IPS-15b (cell line): ENCODE measurements around the gene KSR2.
"Not testable (repeated sequence)": the region's sequence is repeated elsewhere in the genome, so short reads cannot be mapped to it uniquely, and the experiment has no call there.

Experiments
- H3K27me3 ChIP-seq: one replicate; pipeline ENCODE4 v1.6.1; 2013; ENCODE audit warnings: low read length; ENCODE audit not compliant: control insufficient read depth, insufficient read depth
- H3K36me3 ChIP-seq: one replicate; pipeline ENCODE4 v1.6.1; 2013; ENCODE audit warnings: low read length; ENCODE audit not compliant: control insufficient read depth, insufficient read depth
- H3K4me1 ChIP-seq: one replicate; pipeline ENCODE4 v1.6.1; 2013; ENCODE audit warnings: mild to moderate bottlenecking, low read length; ENCODE audit not compliant: control insufficient read depth, insufficient read depth
- H3K4me3 ChIP-seq: one replicate; pipeline ENCODE4 v1.5.1; 2013; ENCODE audit warnings: low read depth, low read length
- H3K9ac ChIP-seq: one replicate; pipeline ENCODE4 v1.6.1; 2013; ENCODE audit warnings: low read depth, mild to moderate bottlenecking, low read length
- H3K9me3 ChIP-seq: one replicate; pipeline ENCODE4 v1.6.1; 2013; ENCODE audit warnings: mild to moderate bottlenecking, low read length; ENCODE audit not compliant: control insufficient read depth, insufficient read depth

Gene KSR2

DNA sequence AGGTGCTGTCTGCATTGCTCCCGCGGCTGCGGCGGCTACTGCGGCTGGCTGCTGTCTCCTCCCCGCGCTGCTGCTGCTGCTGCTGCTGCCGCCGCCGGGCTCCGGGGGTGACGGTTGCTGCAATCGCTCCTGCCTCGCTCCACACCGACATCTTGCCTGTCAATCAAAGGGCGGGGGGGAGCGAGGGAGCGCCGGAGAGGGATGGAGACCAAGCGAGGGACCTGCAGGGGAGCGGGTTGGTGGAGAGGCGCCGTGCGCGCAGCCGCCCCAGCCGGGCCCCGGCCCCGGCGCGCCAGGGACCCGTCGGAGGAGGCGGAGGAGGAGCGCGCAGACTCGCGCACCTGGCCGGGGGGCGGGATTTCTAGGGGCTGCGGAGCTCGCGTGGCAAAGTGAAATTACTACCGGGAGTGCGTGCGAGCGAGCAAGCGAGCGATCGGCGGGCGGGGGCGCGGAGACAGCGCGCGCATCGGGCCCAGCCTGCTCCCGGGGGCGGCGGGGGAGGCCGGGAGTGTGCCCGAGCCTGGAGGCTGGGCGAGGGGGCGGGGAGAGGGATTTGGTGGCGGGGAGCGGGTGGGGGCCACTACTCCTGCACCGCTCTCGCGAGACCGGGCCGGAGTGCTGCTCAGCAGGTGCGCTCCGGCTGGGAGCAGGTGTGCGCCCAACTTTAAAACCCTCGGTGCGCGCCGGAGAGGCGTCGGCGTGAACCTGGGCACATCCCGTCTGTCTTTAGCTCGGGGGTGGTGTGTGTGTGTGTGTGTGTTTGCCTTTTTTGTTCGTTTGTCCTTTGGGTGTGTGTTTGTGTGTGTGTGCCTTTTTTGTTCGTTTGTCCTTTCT, at the start of gene KSR2:
Gene KSR2 (minus strand): TSS at position 165 of the 834 bp plus-strand sequence. CDS start 735 bp downstream, outside the sequence.
- H3K27me3 ChIP-seq: peaks cover 11% of the 10 kb centered on the region
- H3K4me3 ChIP-seq: peak within 1 kb of the TSS; percentile 76
- peaks cover 2% of the 10 kb centered on the region for H3K4me1 ChIP-seq
- H3K36me3 ChIP-seq: no peaks in the 10 kb centered on the region
- H3K9ac ChIP-seq: peak within 1 kb of the TSS; percentile 77
- H3K9me3 ChIP-seq: no peaks in the 10 kb centered on the region

DNA sequence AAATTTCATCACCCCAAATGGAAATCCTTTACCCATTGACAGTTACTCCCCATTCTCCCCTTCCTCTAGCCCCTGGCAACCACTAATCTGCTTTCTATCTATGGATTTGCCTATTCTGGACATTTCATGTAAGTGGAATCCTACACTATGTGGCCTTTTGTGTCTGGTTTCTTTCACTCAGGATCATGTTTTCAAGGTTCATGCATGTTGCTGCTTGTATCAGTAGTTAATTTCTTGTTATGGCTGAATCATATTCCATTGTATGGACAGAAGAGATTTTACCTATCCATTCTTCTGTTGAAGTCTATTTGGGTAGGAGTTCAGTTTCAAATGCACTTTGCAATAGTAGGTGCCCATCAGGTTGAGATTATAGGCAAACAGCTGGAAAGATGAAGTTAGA, 49.1 kb upstream of the KSR2 start:
- H3K9ac ChIP-seq: no peak overlapping the region
- H3K27me3 ChIP-seq: no peaks in the 10 kb centered on the region
- peaks cover 5% of the 10 kb centered on the region for H3K4me1 ChIP-seq
- peaks cover 38% of the 10 kb centered on the region for H3K36me3 ChIP-seq
- no peaks in the 10 kb centered on the region for H3K9me3 ChIP-seq
- no peak overlapping the region for H3K4me3 ChIP-seq

DNA sequence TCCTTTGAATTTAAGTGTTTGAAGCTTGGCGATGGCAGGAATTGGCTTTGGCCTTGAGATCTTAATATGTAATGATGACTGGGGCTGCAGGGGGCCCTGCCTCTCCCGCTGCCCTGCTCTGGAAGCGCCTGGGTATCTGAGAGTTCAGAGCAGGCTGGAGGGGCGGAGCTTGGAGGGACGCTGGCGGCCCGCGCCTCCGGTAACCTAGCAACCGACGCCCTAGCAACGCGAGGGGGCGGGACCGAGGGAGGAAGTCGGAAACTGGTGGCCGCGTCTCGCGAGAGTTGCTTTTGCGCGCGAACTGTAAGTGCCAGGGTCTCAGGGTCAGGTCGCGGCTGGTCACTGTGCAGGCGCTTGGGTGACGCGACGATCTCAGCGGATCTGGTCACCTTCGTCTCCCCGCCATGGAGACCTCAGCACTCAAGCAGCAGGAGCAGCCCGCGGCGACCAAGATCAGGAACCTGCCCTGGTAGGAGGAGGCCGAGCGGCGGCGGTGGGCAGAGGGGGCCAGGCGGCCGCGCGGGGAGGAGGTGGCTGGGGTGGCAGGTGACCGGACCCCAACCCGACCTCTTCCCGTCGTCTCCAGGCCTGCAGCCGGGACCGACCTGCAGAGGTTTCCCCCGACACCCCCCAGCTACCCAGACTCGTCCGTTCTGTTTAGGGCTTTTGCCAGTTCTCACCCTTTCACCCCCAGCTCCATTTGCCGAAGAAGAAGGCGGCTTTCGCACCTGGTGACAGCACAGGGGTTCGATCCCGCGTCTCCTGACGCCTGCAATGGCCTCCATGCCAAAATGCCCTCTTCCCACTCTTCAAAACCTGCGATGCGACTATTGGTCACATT, 47.9 kb upstream of the KSR2 start, which contains the start of gene RFC5:
Gene RFC5 (plus strand): TSS at position 280 of the 841 bp plus-strand sequence. CDS start 125 bp downstream, at position 405.
- Histone ChIP-seq H3K9me3 (no peaks in the 10 kb centered on the region), H3K27me3 (no peaks in the 10 kb centered on the region), H3K4me3 (peak within 1 kb of the TSS; percentile 77), H3K9ac (peak within 1 kb of the TSS; percentile 87), H3K36me3 (peaks cover 29% of the 10 kb centered on the region), H3K4me1 (peaks cover 5% of the 10 kb centered on the region)

DNA sequence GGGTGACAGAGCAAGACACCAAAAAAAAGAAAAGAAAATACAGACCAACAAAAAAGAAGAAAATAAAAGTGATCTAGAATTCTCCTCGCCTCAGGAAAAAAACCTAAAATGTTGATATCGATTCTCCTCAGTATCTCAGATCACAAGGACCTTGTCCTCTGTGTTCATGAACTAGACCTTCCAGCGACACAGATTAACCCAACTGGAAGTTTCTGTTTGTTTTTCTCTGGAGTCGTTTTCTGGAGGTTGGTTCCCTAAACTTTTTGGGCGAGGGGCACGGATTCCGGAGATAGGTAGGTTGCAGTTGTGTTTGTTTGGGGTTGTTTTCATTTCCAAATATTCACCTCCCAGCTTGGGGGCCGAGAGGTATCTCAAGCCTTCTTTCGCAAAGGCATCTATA, 47.2 kb upstream of the KSR2 start:
- H3K9me3 ChIP-seq: no peaks in the 10 kb centered on the region
- H3K27me3 ChIP-seq: no peaks in the 10 kb centered on the region
- H3K4me1 ChIP-seq: peaks cover 5% of the 10 kb centered on the region
- H3K4me3 ChIP-seq: peak overlapping the region; percentile 77
- H3K36me3 ChIP-seq: peaks cover 22% of the 10 kb centered on the region
- no peak overlapping the region for H3K9ac ChIP-seq

DNA sequence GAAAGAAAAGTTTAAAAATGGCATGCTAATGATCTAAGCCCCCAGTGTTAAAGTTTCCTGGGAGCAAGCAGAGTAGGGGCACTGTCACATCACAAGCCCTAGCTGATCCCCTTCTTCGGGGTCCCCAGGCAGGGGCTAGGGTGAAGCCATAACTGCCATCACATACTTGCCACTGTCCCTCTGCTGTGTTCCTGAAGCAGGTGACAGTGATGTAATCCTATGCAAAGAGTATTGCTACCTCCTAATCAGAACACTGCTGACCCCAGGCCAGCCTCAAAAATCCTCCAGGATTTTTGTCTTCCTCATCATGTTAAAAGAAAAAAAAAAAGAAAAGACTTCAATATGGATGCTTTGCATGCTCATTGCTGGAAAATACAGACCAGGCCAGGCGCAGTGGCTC, 46.5 kb upstream of the KSR2 start:
- peaks cover 5% of the 10 kb centered on the region for H3K4me1 ChIP-seq
- H3K9ac ChIP-seq: no peak overlapping the region
- peaks cover 17% of the 10 kb centered on the region for H3K36me3 ChIP-seq
- H3K4me3 ChIP-seq: no peak overlapping the region
- H3K9me3 ChIP-seq: no peaks in the 10 kb centered on the region
- no peaks in the 10 kb centered on the region for H3K27me3 ChIP-seq

DNA sequence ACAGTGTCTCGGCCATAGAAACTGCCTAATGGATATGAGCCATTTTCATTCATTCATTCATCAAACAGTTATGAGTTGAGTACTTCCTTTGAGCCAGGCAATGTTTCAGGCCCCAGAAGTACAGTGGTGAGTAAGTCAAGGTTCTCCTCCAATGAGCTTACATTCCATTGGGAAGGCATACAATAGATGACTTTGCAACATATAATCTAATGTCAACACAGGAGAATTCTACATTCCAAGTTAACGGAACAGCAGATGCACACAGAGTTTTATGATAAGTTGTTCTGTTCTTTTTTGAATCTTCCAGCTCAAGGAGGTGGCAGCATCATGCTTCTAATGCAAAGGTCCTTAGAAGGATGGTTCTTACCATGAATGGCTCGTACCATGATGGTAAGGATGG, 44.5 kb upstream of the KSR2 start:
- H3K27me3 ChIP-seq: no peaks in the 10 kb centered on the region
- H3K4me1 ChIP-seq: peaks cover 5% of the 10 kb centered on the region
- H3K4me3 ChIP-seq: no peak overlapping the region
- peaks cover 3% of the 10 kb centered on the region for H3K36me3 ChIP-seq
- H3K9ac ChIP-seq: no peak overlapping the region
- no peaks in the 10 kb centered on the region for H3K9me3 ChIP-seq

DNA sequence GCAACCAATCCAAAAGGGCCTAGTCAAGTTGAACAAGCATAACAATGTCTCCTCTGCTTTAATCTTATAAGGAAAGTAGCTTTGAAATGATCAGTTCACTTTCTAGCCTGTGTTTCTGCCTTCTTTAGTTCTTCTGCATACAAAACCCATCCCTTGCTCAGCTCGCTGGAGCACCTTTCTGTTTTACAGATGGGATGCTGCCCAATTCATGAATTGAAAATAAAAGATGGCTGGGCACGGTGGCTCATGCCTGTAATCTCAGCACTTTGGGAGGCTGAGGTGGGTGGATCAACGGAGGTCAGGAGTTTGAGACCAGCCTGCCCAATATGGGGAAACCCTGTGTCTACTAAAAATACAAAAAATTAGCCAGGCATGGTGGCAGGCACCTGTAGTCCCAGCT, 43.2 kb upstream of the KSR2 start:
- Histone ChIP-seq H3K4me3 (no peak overlapping the region), H3K27me3 (no peaks in the 10 kb centered on the region), H3K9me3 (no peaks in the 10 kb centered on the region), H3K4me1 (peaks cover 3% of the 10 kb centered on the region), H3K9ac (no peak overlapping the region), H3K36me3 (peaks cover 3% of the 10 kb centered on the region)

DNA sequence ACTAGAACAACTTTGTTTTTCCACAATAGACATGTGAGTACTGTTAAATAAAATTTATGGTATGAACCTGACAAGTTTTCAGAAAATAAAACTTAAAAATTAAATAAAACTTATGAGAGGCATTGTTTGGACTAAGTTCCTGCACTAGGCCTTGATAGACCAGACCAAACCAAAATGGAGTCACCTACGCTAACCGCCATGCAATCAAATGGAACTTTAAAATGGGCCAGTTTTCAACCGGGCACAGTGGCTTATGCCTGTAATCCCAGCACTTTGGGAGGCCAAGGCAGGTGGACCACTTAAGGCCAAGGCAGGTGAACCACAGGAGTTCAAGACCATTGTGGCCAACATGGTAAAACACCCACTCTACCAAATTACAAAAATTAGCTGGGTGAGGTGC, 42.6 kb upstream of the KSR2 start:
- no peaks in the 10 kb centered on the region for H3K36me3 ChIP-seq
- no peaks in the 10 kb centered on the region for H3K27me3 ChIP-seq
- H3K9me3 ChIP-seq: no peaks in the 10 kb centered on the region
- H3K4me1 ChIP-seq: peaks cover 3% of the 10 kb centered on the region
- no peak overlapping the region for H3K4me3 ChIP-seq
- H3K9ac ChIP-seq: no peak overlapping the region

DNA sequence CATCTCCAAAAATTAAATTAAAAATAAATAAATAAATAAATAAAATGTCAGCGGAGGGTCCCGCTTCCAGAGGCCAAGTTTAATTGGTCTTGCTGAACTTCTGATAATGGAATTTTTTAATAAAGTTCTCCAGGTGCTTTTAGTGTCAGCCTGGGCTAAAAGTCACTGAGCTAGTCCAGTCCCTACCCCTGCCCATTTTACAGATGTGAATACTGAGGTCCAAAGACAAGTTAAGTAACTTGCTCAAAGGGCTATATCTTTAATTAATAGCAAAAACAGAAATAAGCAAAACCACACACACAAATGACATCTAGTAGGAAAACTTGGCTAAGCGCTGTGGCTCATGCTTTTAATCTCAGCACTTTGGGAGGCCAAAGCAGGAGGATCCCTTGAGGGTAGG, 42.1 kb upstream of the KSR2 start:
- peaks cover under 1% of the 10 kb centered on the region for H3K4me1 ChIP-seq
- H3K4me3 ChIP-seq: no peak overlapping the region
- no peaks in the 10 kb centered on the region for H3K27me3 ChIP-seq
- H3K36me3 ChIP-seq: no peaks in the 10 kb centered on the region
- H3K9me3 ChIP-seq: no peaks in the 10 kb centered on the region
- H3K9ac ChIP-seq: no peak overlapping the region

DNA sequence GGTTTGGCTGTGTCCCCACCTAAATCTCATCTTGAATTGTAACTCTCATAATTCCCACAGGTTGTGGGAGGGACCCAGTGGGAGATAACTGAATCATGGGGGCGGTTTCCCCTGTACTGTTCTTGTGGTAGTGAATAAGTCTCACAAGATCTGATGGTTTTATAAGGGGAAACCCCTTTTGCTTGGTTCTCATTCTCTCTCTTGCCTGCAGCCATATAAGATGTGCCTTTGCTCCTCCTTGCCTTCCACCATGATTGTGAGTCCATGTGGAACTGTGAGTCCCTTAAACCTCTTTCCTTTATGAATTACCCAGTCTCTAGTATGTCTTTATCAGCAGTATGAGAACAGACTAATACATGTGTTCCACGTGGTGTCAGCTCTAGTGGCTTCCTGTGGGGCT, 31.0 kb upstream of the KSR2 start:
- H3K4me1 ChIP-seq, H3K36me3 ChIP-seq, H3K9me3 ChIP-seq, H3K9ac ChIP-seq, H3K4me3 ChIP-seq, H3K27me3 ChIP-seq: not testable (repeated sequence)

DNA sequence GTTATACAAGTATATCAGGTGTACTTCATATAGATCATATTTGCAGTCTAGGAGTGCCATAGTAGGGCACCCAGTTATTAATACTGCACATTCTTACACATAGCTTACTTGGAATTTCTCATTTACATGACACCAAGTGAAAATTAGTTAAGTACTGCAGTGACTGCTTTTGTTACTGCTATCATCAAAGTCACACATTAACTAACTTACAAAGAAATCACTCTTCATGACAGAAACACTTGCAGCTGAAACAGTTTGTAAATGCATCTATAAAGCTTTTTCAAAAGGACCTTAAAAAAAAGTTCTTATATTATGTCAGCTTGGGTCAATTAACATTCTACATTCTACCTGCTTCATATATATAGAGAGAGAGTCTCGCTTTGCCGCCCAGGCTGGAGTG, 29.9 kb upstream of the KSR2 start:
- H3K27me3 ChIP-seq: no peaks in the 10 kb centered on the region
- no peaks in the 10 kb centered on the region for H3K9me3 ChIP-seq
- H3K9ac ChIP-seq: no peak overlapping the region
- no peak overlapping the region for H3K4me3 ChIP-seq
- H3K4me1 ChIP-seq: no peaks in the 10 kb centered on the region
- H3K36me3 ChIP-seq: no peaks in the 10 kb centered on the region
